Measurements from ENCODE around the gene AFP. TPM values are rescaled to one million over a fixed set of nuclear protein-coding genes. Genes with fewer than 3 reads are reported as not detected.

AFP gene
- total RNA-seq, 2 experiments from 2014 or later: not detected

GRCh38 chr4:73407227-73407673 lies 28.8 kb upstream of the AFP start:
- no peak for TF ChIP-seq CTCF (conservative IDR thresholded peaks at IDR 0.05; ENCODE audit: low read length)
- no peak for TF ChIP-seq EZH2phosphoT487 (IDR thresholded peaks at IDR 0.05; ENCODE audit: borderline replicate concordance, low read depth, low read length)
- Histone ChIP-seq H3K4me1 (ENCODE audit: insufficient read depth, low read length, poor library complexity, severe bottlenecking) (no peaks in the 10 kb centered on the region), H3K9me3 (ENCODE audit: low read length) (no peaks in the 10 kb centered on the region), H3K27ac (ENCODE audit: low read depth, low read length, poor library complexity, severe bottlenecking) (no peak overlapping the region), H3K79me2 (ENCODE audit: insufficient read depth, low read depth, low read length) (no peaks in the 10 kb centered on the region), H3K4me3 (ENCODE audit: low read depth, low read length, poor library complexity, severe bottlenecking) (no peak overlapping the region), H4K20me1 (ENCODE audit: insufficient read depth, low read length) (no peaks in the 10 kb centered on the region), H3K36me3 (ENCODE audit: insufficient read depth, low read length) (no peaks in the 10 kb centered on the region), H3K9me2 (ENCODE audit: insufficient read depth, low read length) (no peaks in the 10 kb centered on the region), H3K4me2 (ENCODE audit: low read length) (no peak overlapping the region), H2AFZ (ENCODE audit: low read length) (no peak overlapping the region)
- intact Hi-C loops (cut with micrococcal nuclease; ENCODE audit: unreplicated experiment): no loop called here
- no peak for DNase-seq (ENCODE audit: low spot score)
- BruUV-seq (replicated peaks): no TSS peak
- POLR2A ChIA-PET: interaction anchor here (1.0 to 1.5 kb wide), 2 partner anchors 11 to 108 kb away, joined by 3 read pairs; no protein-coding TSS in a partner anchor
- CTCF ChIA-PET (ENCODE audit: unreplicated experiment): no interaction called here

- H3K4me2 ChIP-seq (ENCODE audit: low read length): no peak overlapping the region
- no peak overlapping the region for H3K4me3 ChIP-seq (ENCODE audit: low read depth, low read length, poor library complexity, severe bottlenecking)
- BruUV-seq (replicated peaks): no TSS peak
These were observed 27.7 kb upstream of the AFP start for GRCh38 chr4:73408181-73408867.

More at GRCh38 chr4:73408181-73408867, 27.7 kb upstream of the AFP start:
- CTCF ChIA-PET (ENCODE audit: unreplicated experiment): no interaction called here
- no peak for DNase-seq (ENCODE audit: low spot score)
- Histone ChIP-seq H3K79me2 (ENCODE audit: insufficient read depth, low read depth, low read length) (no peaks in the 10 kb centered on the region), H3K36me3 (ENCODE audit: insufficient read depth, low read length) (no peaks in the 10 kb centered on the region), H3K9me3 (ENCODE audit: low read length) (no peaks in the 10 kb centered on the region), H3K27ac (ENCODE audit: low read depth, low read length, poor library complexity, severe bottlenecking) (no peak overlapping the region), H3K4me1 (ENCODE audit: insufficient read depth, low read length, poor library complexity, severe bottlenecking) (no peaks in the 10 kb centered on the region), H3K9me2 (ENCODE audit: insufficient read depth, low read length) (no peaks in the 10 kb centered on the region), H4K20me1 (ENCODE audit: insufficient read depth, low read length) (no peaks in the 10 kb centered on the region), H2AFZ (ENCODE audit: low read length) (no peak overlapping the region)
- TF ChIP-seq CTCF (conservative IDR thresholded peaks at IDR 0.05; ENCODE audit: low read length) (no peak), EZH2phosphoT487 (IDR thresholded peaks at IDR 0.05; ENCODE audit: borderline replicate concordance, low read depth, low read length) (no peak)
- POLR2A ChIA-PET: interaction anchor here (0.6 to 0.8 kb wide), 2 partner anchors 10 to 299 kb away, joined by 3 to 4 read pairs; no protein-coding TSS in a partner anchor
- intact Hi-C loops (cut with micrococcal nuclease; ENCODE audit: unreplicated experiment): no loop called here

Measured in OCI-LY7 (cell line).